GM12801 (cell line): ENCODE measurements around the gene TMEM178B.

Source experiments
- CTCF ChIP-seq: IDR thresholded peaks from one replicate; pipeline ENCODE4 v1.5.1; 2011; ENCODE audit warnings: control low read depth; ENCODE audit not compliant: insufficient read length; ENCODE audit errors: extremely low read depth

Gene TMEM178B

DNA sequence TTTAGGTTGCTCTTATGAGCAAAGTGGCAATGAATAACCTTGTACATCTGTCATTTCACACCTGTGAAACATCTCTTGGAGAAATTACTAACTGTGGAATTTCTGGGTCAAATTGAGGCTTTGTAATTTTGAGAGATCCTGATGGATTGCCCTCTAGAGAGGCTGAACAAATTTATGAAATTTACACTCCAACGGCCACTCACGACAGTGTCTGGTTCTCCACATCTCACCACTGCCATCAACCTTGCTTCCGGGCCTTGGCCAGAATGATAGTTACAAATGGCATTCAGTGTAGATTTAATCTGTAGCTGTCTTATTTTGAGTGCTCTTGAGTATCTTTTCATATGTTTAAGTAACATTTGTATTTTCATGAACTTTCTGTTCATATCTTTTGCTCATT, 117.4 kb downstream of the TMEM178B start:
- TF ChIP-seq CTCF, result no peak

GRCh38 chr7:141193066-141193465, 119.2 kb downstream of the TMEM178B start:
- no peak for TF ChIP-seq CTCF

- TF ChIP-seq CTCF, result no peak
Observed at GRCh38 chr7:141198194-141198958, 124.5 kb downstream of the TMEM178B start.

GRCh38 chr7:141200191-141201108, 126.6 kb downstream of the TMEM178B start:
- TF ChIP-seq CTCF, result no peak

GRCh38 chr7:141201145-141201885, 127.5 kb downstream of the TMEM178B start:
- TF ChIP-seq CTCF, result no peak

DNA sequence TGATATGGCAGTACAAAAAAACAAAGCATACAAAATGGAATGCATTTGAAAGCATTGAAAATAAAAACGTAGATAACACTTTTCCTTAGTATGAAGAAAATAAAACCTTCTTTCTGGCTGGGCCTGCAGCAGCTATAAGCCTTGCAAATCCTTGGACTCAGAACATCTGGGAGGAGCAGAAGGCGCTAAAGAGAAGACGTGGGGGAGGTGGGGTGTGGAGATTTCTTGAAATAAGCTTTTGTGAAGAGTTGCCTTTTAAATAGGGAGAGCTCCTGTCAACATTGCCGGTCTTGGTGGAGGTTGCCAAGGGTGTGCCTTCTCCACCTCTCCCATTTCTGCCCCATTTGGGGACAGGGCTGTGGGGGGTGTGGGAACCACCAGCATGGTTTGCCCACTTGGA, 128.7 kb downstream of the TMEM178B start:
- no peak for TF ChIP-seq CTCF

GRCh38 chr7:141203177-141203576, 129.3 kb downstream of the TMEM178B start:
- no peak for TF ChIP-seq CTCF
